GM19455 (cell line): ENCODE measurements around the gene ZFYVE19.

Experiments
- ATAC-seq: cut with Tn5 transposase; IDR thresholded peaks from one replicate; pipeline ENCODE4 v1.9.1; 2021; ENCODE audit not compliant: unreplicated experiment

Gene ZFYVE19

DNA sequence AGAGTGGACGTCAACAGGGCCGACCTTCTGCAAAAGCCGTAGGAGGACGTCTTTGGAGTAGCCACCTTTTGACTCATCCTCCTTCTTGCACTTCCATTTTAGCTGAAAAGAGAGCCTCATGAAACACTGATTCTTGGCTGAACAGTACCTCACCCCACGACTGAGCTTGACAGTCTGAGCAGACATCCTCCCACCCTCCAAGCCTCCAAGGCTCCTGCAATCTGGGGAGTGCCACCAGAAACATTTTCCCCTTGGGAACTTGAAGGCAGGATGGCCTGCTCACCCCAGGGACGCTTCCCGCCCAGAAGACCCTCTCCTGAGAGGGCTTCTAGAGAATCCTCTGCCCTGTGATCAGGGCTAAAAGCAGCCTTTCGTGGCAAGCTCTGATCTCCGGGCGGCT lies 31.9 kb upstream of the ZFYVE19 start:
- no peak for ATAC-seq

DNA sequence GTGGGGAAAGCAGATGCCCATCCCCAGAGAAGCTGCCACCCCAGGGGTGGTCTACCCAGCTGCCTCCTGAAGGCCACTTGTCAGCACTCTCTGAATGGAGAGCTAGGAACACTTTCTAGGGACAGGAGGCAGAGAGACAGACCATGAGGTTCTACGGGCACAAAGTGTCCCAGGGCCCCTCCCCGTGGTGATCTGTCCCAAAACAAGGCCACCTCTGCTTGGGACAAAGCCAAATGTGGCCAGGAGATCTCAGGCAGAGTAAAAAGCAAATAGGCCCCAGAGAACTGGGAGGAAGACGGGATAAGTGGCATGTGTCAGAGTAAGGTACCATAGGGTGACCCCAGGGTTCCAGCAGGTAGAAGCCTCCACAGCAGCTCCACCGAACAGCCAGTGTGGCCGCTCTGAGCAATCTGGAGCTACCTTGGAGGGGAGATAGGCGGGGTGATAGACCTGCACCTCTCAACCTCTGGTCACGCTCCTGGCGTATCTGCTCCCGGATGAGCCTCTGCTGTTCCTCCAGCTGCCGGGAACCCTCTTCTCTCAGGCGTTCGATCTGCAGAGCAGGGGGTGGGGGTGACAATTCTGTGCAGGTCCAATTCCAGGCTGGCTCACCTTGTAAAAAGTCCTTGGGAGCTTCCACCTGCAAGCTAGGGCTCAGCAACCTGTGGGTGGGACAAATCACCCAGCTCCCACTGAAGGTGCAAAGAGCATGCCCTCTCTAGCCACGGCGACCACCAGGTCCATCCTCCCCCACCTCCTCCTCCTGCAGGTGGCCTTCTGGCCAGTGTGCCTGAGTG lies 31.0 kb upstream of the ZFYVE19 start:
- no peak for ATAC-seq

DNA sequence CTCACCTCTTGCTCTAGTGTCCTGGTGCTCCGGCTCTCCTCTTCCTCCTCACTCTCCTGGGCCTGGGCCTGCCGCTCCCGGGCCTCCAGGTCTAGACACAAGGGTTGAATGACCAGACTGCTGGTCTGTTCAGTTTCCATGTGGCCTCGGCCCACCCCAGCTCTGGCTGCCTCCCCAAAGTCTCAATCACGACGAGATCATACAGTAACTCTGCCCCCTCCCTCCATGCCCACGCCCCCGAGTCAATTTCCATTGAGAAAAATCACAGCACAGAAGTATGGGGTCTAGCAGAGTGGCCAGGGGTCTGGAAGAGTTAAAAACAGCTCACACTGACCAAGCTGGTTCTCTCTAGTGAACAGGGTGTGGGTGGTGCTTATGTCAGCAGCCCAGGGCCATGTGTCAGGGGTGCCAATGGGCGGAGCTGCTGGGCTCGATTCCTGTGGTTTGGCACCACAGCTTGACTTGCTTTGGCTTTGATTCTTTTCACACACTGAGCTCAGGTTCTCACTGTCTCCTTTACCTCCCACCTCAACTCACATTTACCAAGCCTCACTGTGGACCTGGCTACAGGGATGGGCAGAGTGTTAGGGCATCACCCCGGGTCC lies 30.2 kb upstream of the ZFYVE19 start:
- ATAC-seq, result no peak

DNA sequence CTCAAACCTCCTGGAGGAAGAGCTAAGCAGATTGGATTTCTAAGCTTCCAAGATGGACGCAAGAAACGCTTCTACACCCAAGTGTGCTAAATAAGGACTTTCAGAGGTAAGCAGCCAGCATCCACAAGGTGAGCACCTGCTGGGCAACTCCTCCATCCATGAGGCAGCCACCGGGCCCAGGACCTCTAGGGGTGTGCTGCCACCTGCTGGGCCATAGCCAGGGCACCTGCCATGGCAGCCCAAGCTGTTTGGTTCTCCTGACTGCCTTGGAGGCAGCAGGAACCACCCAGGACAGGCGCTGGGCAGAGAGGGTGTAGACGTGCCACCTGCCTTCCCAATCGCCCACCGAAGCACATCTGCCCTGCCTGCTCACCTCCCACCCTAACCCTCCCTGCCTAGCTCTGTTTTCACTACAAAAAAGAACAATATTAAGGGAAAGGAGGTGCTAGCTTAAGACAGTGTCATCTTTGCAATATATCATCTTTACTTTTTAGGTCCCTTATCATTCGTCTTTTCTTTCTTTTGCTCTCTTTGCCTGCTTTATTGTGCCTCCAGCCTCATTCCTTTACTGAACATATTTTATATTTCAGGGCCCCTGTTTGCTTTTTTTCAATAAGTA lies 24.2 kb upstream of the ZFYVE19 start:
- ATAC-seq, result no peak

DNA sequence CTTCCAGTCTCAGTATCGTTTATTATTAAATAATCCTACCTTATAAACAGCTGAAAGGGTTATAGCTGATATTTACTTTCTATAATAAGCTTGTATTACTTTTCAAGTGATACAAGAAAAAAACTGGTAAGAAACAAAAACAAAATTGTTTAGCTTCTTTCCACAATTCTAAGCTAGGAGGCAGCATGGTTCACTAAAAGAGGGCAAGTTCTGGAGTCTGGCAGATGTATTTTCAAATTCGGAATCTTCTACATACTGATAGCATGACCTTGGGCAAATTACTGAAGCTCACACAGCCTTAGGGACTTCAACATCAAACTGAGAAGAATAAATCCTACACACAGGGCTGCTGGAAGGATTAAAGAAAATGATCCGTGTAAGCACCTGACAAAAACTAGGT lies 21.7 kb upstream of the ZFYVE19 start:
- ATAC-seq, result no peak

DNA sequence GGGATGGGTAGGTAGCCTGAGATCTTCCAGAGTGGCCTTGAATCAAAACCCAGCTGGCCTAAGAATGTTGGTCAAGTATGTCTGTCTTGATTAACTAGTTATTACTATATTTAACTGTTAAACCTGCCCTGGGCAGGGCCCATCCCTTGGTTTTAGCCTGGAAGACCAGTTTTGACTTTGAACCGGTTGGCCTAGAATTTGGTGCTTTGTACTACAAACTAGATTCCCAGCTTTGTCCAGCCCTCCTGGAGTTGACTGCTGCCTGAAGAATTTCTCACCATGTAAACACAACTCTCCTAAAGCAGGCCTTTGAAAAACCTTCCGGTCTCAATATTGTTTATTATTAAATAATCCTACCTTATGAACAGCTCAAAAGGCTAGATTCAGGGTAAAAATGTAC lies 21.1 kb upstream of the ZFYVE19 start:
- ATAC-seq, result no peak

DNA sequence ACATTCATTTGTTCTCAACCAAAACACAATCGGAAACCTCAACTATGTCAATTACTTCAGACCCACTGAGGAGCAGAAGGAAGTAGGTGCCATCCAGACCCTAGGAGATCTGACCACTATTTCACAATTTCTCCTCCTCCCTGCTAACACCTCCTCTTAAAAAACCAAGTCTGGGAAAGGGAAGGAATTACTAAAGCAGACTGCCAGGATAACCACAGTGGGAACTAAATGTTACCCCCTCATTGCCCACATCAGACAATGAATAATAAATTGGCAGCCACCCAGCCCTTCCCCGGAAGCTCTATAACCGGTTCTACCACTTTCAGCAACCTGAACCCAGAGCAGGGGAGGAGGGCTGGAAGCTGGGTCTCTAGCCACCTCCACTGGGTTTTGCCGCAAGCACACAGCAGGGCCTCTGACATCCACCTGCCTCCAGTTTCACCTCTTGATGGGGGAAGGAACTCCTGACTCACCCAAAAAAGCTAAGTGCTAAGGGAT lies 19.5 kb upstream of the ZFYVE19 start:
- no peak for ATAC-seq

DNA sequence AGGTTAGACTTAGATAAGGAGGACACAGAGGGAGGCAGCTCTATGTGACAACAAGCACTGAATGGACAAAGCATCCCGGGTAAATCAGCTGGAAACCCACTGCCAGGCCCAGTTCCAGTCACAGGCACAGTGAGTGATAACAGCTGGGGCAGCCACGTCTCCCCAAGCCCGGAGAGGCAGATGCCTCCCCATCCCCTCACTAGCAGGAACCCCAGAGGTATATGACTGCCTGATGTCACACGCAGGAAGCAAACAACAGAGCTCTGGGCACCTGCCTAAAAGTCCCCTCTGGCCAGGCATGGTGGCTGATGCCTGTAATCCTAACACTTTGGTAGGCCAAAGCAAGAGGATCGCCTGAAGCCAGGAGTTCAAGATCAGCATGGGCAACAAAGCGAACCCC lies 18.9 kb upstream of the ZFYVE19 start:
- ATAC-seq, result no peak

DNA sequence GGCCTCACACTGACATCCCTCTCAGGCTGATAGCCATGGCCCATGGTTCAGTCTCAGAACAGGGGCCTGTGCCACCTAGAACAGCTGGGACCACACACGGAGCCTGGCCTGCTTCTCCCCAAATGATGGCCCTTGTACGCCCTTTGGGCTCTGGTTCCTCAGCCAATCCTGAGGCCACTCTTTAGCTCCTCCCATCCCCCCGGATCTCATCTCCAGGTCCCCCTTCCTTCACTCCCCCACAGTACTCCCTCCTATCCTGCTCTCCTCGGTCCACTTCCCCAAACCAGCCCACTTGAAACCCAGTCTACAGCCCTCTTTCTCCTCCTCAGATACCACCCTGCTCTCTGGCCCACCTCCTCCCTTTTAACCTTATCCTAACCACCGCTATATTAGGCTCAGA lies 17.8 kb upstream of the ZFYVE19 start:
- ATAC-seq, result no peak

DNA sequence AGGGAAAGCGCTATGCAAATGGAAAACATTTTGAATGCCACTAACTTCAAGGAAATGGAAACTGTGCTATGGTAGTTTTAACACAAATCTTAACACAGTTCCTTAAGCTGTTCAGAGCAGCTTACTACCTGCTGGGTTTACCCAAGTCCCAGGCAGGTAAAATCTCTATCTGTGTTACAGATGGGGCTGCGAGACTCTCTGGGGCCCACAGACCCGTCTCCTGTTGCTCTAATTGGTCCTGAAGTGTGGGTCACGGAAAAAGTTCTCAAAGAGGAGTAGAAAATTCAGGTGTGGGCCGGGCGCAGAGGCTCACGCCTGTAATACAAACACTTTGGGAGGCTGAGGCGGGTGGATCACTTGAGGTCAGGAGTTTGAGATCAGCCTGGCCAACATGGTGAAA lies 16.9 kb upstream of the ZFYVE19 start:
- no peak for ATAC-seq

DNA sequence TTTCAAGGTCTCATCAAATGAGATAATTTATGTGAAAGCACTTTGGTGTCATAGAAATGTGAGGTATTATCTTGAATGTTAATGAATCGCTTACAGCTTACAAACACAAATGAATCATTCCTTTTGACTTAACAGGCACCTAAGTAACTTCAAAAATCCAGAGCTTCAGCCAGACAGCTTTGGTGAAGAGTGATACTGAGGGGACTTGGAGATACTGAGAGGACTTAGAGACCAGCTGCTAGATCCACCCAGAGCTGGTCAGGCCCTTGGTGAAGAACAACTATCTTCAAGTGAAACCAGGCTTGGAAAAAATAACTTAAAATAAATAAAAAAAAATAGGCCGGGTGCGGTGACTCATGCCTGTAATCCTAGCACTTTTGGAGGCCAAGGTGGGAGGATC lies 16.2 kb upstream of the ZFYVE19 start:
- ATAC-seq, result no peak

DNA sequence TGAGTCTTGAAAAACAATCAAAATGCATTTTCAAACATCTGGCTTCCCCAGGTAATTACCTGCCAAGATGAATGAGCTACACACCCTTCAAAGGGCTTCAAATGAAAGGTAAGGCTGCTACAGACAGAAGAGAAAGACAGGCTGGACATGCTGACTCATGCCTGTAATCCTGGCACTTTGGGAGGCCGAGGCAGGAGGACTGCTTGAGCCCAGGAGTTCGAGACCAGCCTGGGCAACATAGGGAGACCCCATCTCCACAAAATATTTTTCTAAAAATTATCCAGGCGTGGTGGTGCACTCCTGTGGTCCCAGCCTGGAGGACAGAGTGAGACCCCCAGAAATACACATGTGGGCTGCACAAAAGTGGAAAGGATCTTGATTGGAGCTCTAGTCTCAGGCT lies 14.5 kb upstream of the ZFYVE19 start:
- ATAC-seq, result no peak

DNA sequence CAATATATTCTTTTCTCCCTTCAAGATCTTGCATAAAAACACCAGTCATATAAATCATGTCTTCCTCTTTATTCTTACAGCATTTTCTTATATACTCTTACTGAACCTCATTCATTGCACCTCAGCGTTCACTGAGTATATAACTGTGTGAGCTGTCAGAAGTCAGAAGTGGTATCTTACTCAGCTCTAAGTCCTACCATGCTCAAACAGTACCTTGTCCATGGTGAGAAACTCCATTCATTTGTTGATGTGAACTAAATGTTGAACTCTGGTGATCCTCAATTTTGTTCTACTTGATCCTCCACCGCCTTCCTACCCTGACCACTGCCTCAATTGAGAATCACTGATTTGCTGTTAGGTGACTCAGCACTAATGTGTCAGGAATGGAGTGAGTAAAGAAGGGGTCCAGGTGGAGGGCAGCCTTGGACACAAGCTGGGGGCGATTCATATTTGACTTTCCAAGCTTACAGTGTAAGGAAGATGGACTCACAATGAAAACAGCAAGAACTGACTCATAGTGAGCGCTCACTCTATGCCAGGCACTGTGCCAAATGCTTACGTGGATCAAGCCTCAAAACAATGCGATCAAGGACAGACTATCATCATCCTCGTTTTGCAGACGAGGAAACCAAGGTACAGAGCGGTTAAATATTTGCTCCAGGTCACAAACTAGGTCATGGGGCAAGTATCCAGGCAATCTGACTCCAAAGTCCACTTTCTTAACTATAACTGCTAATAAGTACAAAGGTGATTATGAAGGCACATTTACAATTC lies 13.5 kb upstream of the ZFYVE19 start:
- no peak for ATAC-seq

DNA sequence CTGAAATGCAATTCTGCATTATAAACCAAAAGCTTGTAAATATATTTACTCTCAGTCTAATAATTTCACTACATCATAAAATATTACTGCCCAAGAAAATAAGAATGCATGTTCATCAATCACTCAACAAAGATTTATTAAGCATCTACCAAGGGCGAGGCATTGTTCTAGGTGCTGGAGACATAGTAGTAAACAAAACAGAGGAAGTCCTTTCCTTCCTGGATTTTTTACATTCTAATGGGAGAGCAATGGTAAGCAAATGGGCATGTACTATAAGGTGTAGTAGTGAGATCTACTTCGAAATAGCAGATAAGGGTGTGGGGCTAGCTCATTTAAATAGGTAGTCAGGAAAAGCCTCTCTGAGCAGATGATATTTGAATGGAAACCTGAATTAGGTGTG lies 10.8 kb upstream of the ZFYVE19 start:
- no peak for ATAC-seq

DNA sequence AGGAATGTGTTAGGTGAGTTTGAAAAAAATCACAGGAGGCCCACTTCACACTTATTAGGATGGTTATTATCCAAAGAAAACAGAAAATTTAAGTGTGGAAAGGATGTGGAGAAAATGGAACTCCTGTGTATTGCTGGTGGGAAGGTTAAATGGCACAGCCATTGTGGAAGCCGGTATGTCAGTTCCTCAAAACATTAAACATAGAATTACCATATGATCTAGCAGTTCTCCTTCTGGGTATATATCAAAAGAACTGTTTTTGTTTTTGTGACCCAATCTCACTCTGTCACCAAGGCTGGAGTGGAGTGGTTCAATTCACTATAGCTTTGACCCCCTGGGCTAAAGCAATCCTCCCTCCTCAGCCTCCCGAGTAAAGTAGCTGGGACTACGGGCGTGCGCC lies 10.4 kb upstream of the ZFYVE19 start:
- no peak for ATAC-seq

DNA sequence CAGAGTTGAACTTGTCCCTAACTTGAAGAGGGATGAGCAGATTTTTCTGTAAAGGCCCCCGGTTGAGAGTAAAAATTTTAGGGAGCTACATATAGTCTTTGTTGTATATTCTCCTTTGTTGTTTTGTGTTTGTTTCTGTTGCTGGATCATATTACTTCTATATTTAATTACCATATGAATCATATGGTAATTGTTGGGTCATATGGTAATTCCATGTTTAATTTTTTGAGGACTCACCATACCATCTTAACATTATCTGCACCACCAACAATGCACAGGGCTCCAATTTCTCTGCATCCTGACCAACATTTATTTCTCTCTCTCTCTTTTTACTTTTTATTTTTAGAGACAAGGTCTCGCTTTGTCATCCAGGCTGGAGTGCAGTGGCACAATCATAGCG lies 7.4 kb upstream of the ZFYVE19 start:
- ATAC-seq, result no peak

DNA sequence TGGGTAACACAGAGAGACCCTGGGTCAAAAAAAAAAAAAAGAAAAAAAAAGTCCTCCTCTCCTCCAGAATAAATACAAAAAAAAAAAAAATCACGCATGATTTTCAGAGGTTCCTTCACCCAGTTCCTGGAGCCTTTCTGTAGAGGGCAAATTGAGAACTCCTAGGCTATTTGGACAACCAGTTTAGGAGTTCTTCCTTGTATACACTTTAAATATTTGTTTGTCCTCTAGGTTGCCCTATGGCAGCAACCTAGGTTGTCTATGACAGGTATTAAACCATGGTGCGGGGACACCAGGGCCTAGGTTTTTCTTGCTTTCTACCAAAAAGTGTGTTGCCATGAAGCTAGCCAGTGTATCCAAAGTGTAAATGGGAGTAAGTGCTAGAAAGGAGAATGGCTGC lies 3.8 kb upstream of the ZFYVE19 start:
- ATAC-seq, result no peak

DNA sequence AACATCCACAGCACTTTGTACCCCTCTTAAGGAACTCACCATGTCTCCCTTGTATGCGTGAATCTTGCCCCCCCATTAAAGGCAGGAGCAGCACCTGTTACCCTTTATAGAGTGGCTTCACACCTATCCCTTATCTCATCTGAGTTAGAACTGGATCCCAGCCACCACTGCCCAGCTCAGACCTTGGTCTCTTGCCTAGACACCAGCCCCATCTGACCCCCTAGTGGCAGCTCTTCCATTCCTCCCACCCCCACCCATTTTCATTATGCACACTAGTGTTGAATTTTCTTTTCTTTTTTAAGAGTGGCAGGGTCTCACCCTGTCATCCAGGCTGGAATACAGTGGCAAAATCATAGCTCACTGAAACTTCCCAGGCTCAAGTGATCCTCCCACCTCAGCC lies 3.2 kb upstream of the ZFYVE19 start:
- no peak for ATAC-seq

DNA sequence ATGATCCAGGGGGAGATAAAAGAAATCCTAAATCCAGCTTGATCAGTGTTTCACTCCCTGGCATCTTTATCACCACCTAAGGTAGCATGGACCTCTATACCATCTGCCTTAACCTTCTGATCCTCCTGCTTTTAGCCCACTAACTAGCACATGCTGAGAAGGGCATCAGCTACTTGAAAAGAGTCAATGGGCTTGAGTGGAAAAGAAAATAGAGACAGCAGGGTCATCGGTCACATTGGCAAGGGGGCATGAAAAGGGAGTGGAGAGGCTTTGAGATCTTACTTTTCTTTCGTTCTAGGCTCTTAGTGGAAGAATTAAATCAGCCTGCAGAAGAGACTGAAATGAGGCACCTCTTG lies 239 bp upstream of the ZFYVE19 start:
- no peak for ATAC-seq

DNA sequence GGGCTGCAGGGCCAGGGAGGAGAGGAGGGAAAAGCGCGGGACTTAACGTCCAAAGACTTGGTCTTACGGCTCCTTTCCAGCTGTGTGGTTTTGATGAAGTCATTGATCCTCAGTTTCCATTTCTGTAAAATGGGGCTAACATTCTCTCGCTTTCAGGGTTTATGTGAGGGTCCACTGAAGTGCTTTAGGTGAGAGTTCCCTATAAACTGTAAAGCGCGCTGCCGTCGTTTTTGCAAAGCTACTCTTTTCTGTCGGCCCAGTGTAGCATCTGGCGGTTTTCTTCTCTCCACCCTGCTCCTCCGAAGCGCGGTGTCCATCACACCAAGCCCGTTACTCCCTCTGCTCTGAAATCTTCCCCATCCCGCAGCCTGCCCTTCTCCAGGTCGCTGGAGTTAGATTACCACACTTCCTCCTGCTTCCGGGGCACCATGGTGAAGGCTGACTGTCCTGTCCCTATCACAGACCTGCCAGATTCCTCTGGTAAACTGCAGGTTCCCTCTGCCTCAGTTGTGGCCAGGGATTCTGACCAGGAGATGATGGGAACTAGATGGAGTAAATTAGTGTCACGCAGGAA lies 1.1 kb downstream of the ZFYVE19 start:
- ATAC-seq, result no peak

DNA sequence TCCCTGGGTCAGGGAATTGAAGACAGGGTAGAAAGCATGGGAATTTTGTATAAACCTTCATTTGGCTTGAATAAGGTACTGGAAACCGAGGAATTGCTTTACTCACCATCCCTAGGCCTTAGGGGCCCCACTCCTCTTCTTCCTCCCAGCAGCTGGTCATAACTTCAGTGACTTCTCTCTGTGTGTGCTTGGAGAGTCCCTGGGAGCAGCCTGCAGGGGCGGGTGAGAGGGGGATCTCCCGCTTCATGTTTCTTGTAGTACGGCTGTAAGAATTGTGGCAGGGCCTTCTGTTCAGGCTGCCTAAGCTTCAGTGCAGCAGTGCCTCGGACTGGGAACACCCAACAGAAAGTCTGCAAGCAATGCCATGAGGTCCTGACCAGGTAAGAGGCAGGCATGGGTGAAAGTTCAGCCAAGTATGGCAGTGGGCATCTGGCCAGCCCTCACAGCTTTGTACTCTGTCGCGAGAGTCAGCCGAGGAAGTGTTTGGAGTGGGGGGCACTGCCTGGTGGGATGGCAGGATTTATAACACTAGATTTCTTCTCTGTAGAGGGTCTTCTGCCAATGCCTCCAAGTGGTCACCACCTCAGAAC lies 2.1 kb downstream of the ZFYVE19 start:
- no peak for ATAC-seq
